Trophoblast cell (in vitro differentiated cells and primary cell): Measurements from ENCODE around the gene SPTB.

Experiments
- DNase-seq, 2 donors: peaks; one replicate each; pipeline ENCODE4 v3.0.0-alpha.2; 2016
- H2AFZ ChIP-seq: 2 replicates; pipeline ENCODE4 v1.6.1; 2013; ENCODE audit warnings: low read length, moderate library complexity, mild to moderate bottlenecking; ENCODE audit not compliant: insufficient read depth, poor library complexity
- H2AK5ac ChIP-seq: 2 replicates; pipeline ENCODE4 v1.6.1; 2013; ENCODE audit warnings: mild to moderate bottlenecking, low read length
- H2BK120ac ChIP-seq: 2 replicates; pipeline ENCODE4 v1.6.1; 2013; ENCODE audit warnings: low read length, mild to moderate bottlenecking, moderate library complexity; ENCODE audit not compliant: insufficient read depth, poor library complexity
- H2BK12ac ChIP-seq: 2 replicates; pipeline ENCODE4 v1.6.1; 2013; ENCODE audit warnings: mild to moderate bottlenecking, low read length, moderate library complexity
- H2BK5ac ChIP-seq: 2 replicates; pipeline ENCODE4 v1.6.1; 2013; ENCODE audit warnings: low read length, low read depth, moderate library complexity, mild to moderate bottlenecking; ENCODE audit not compliant: poor library complexity
- H3K14ac ChIP-seq: 2 replicates; pipeline ENCODE4 v1.6.1; 2013; ENCODE audit warnings: mild to moderate bottlenecking, low read length
- H3K18ac ChIP-seq: 2 replicates; pipeline ENCODE4 v1.6.1; 2013; ENCODE audit warnings: mild to moderate bottlenecking, low read length
- H3K23ac ChIP-seq: 2 replicates; pipeline ENCODE4 v1.6.1; 2013; ENCODE audit warnings: low read length
- H3K27ac ChIP-seq: 2 replicates; pipeline ENCODE4 v1.5.1; 2013; ENCODE audit warnings: low read depth, mild to moderate bottlenecking, inconsistent platforms, low read length, moderate library complexity
- H3K27me3 ChIP-seq: 2 replicates; pipeline ENCODE4 v1.6.1; 2013; ENCODE audit warnings: inconsistent platforms, mild to moderate bottlenecking, low read length, moderate library complexity; ENCODE audit not compliant: insufficient read depth
- H3K36me3 ChIP-seq, 2 experiments: 1 replicate in 1 of 2; 2 replicates in 1 of 2; pipeline ENCODE4 v1.6.1; 2013; ENCODE audit warnings: low read length in 2 of 2, mild to moderate bottlenecking in 2 of 2, moderate library complexity in 1 of 2; ENCODE audit not compliant: insufficient read depth in 2 of 2, control insufficient read depth in 1 of 2
- H3K4ac ChIP-seq: 2 replicates; pipeline ENCODE4 v1.6.1; 2013; ENCODE audit warnings: low read depth, mild to moderate bottlenecking, low read length, moderate library complexity
- H3K4me1 ChIP-seq, 2 experiments: 1 replicate in 1 of 2; 2 replicates in 1 of 2; pipeline ENCODE4 v1.6.1; 2013; ENCODE audit warnings: low read length in 2 of 2, mild to moderate bottlenecking in 2 of 2, moderate library complexity in 1 of 2; ENCODE audit not compliant: insufficient read depth in 2 of 2, control insufficient read depth in 1 of 2
- H3K4me2 ChIP-seq: 2 replicates; pipeline ENCODE4 v1.6.1; 2013; ENCODE audit warnings: inconsistent platforms, mild to moderate bottlenecking, low read length, moderate library complexity
- H3K4me3 ChIP-seq: 2 replicates; pipeline ENCODE4 v1.5.1; 2013; ENCODE audit warnings: mild to moderate bottlenecking, low read depth, low read length, inconsistent platforms
- H3K79me1 ChIP-seq: one replicate; pipeline ENCODE4 v1.6.1; 2013; ENCODE audit warnings: low read length
- H3K79me2 ChIP-seq: 2 replicates; pipeline ENCODE4 v1.6.1; 2013; ENCODE audit warnings: low read length, mild to moderate bottlenecking; ENCODE audit not compliant: control insufficient read depth, insufficient read depth, poor library complexity
- H3K9ac ChIP-seq: 2 replicates; pipeline ENCODE4 v1.6.1; 2013; ENCODE audit warnings: mild to moderate bottlenecking, low read length
- H3K9me3 ChIP-seq: 2 replicates; pipeline ENCODE4 v1.6.1; 2013; ENCODE audit warnings: low read depth, mild to moderate bottlenecking, control low read depth, inconsistent platforms, low read length; ENCODE audit not compliant: insufficient read depth
- H4K12ac ChIP-seq: 2 replicates; pipeline ENCODE4 v1.6.1; 2013; ENCODE audit warnings: low read depth, mild to moderate bottlenecking, low read length, moderate library complexity
- H4K8ac ChIP-seq: 2 replicates; pipeline ENCODE4 v1.6.1; 2013; ENCODE audit warnings: low read depth, mild to moderate bottlenecking, low read length, moderate library complexity
- H4K91ac ChIP-seq: one replicate; pipeline ENCODE4 v1.6.1; 2013; ENCODE audit warnings: low read depth, mild to moderate bottlenecking, low read length, moderate library complexity
- WGBS: extraction: QIAGEN DNeasy Blood & Tissue Kit; methylation state at CpG from one replicate; pipeline ENCODE4 v1.1.7; 2013; ENCODE audit warnings: missing lambda C conversion rate; ENCODE audit not compliant: insufficient read length, insufficient coverage; ENCODE audit errors: extremely low coverage; 5-methylcytosine and 5-hydroxymethylcytosine counted together

The SPTB gene

DNA sequence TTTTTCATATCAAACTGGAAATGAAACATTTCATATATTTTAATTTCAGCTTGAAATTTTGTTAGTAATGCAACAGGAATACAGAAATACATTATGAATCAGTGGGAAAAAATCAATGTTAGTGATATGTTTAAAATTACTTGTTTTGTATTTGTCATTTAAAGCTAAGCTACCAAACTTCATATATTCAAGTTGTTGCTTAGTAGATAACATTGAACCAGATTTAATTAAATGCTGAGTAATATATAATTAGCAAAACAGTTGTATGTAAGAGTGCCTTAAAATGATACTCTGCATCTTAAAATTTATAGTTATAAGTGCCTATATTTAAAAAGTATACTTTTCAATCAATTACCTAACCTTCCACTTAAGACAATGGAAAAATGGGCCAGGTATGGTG lies 39.5 kb upstream of the SPTB start:
- Histone ChIP-seq H2BK120ac (no peak overlapping the region), H4K91ac (no peak overlapping the region), H3K18ac (no peak overlapping the region), H2AFZ (no peak overlapping the region), H3K4ac (no peak overlapping the region), H3K9ac (no peak overlapping the region), H4K8ac (no peak overlapping the region), H3K4me2 (no peak overlapping the region), H2AK5ac (no peak overlapping the region), H3K27me3 (no peaks in the 10 kb centered on the region), H3K9me3 (no peaks in the 10 kb centered on the region), H3K4me1 (peaks cover 2 to 8% of the 10 kb centered on the region in 2 experiments), H3K27ac (no peak overlapping the region), H3K36me3 (no peaks in the 10 kb centered on the region), H3K79me1 (peaks cover 4% of the 10 kb centered on the region), H2BK12ac (no peak overlapping the region), H3K4me3 (no peak overlapping the region), H4K12ac (no peak overlapping the region), H2BK5ac (no peak overlapping the region), H3K14ac (no peak overlapping the region), H3K23ac (no peak overlapping the region), H3K79me2 (peaks cover 6% of the 10 kb centered on the region)
- no peak for DNase-seq

- Histone ChIP-seq H3K14ac (no peak overlapping the region), H3K27ac (no peak overlapping the region)
These were observed 38.5 kb upstream of the SPTB start for GRCh38 chr14:64918216-64918615.

GRCh38 chr14:64915797-64916196 lies 36.1 kb upstream of the SPTB start:
- no peak overlapping the region for H3K14ac ChIP-seq
- no peaks in the 10 kb centered on the region for H3K36me3 ChIP-seq
- peak overlapping the region; percentile 75 for H3K4ac ChIP-seq
- no peaks in the 10 kb centered on the region for H3K9me3 ChIP-seq
- H3K4me1 ChIP-seq: peaks cover 2 to 8% of the 10 kb centered on the region in 2 experiments
- no peak overlapping the region for H3K9ac ChIP-seq
- WGBS: no CpG with 5 or more reads among the region's 2 CpGs
- H2BK12ac ChIP-seq: no peak overlapping the region
- no peak overlapping the region for H2AFZ ChIP-seq
- no peak overlapping the region for H3K4me2 ChIP-seq
- H3K23ac ChIP-seq: no peak overlapping the region
- H4K12ac ChIP-seq: no peak overlapping the region
- no peak overlapping the region for H4K91ac ChIP-seq
- peaks cover 6% of the 10 kb centered on the region for H3K79me2 ChIP-seq
- H2BK5ac ChIP-seq: no peak overlapping the region
- H2BK120ac ChIP-seq: no peak overlapping the region
- no peak overlapping the region for H3K18ac ChIP-seq
- no peaks in the 10 kb centered on the region for H3K27me3 ChIP-seq
- no peak for DNase-seq
- no peak overlapping the region for H3K27ac ChIP-seq
- peaks cover 4% of the 10 kb centered on the region for H3K79me1 ChIP-seq
- no peak overlapping the region for H3K4me3 ChIP-seq
- no peak overlapping the region for H2AK5ac ChIP-seq
- no peak overlapping the region for H4K8ac ChIP-seq

More at GRCh38 chr14:64918216-64918615, 38.5 kb upstream of the SPTB start:
- Histone ChIP-seq H2BK5ac (no peak overlapping the region), H4K8ac (no peak overlapping the region), H3K23ac (no peak overlapping the region), H3K4me2 (no peak overlapping the region), H3K9ac (no peak overlapping the region), H4K91ac (no peak overlapping the region), H3K36me3 (no peaks in the 10 kb centered on the region), H3K79me2 (peaks cover 6% of the 10 kb centered on the region), H3K4me1 (peaks cover 2 to 8% of the 10 kb centered on the region in 2 experiments), H2BK12ac (no peak overlapping the region), H3K27me3 (no peaks in the 10 kb centered on the region), H4K12ac (no peak overlapping the region), H2AK5ac (no peak overlapping the region), H3K18ac (peak overlapping the region; percentile 37), H2BK120ac (no peak overlapping the region), H3K4me3 (no peak overlapping the region), H3K9me3 (no peaks in the 10 kb centered on the region), H2AFZ (no peak overlapping the region), H3K79me1 (peaks cover 4% of the 10 kb centered on the region), H3K4ac (no peak overlapping the region)
- WGBS: 100% methylated on average over 1 of the region's 4 CpGs
- DNase-seq: no peak

- Histone ChIP-seq H3K23ac (no peak overlapping the region), H3K79me1 (peaks cover 4% of the 10 kb centered on the region), H3K14ac (no peak overlapping the region), H2BK120ac (no peak overlapping the region), H3K4me1 (peaks cover 2 to 8% of the 10 kb centered on the region in 2 experiments), H2BK12ac (no peak overlapping the region), H2AK5ac (no peak overlapping the region), H3K27ac (no peak overlapping the region), H3K9ac (peak overlapping the region; percentile 88), H4K91ac (no peak overlapping the region), H2AFZ (no peak overlapping the region), H3K18ac (no peak overlapping the region), H3K4me2 (peak overlapping the region; percentile 79), H4K8ac (peak overlapping the region; percentile 97), H3K4ac (peak overlapping the region; percentile 93), H3K4me3 (peak overlapping the region; percentile 91), H3K36me3 (no peaks in the 10 kb centered on the region), H3K9me3 (no peaks in the 10 kb centered on the region), H2BK5ac (no peak overlapping the region), H3K27me3 (no peaks in the 10 kb centered on the region), H4K12ac (no peak overlapping the region), H3K79me2 (peaks cover 6% of the 10 kb centered on the region)
- no CpG with 5 or more reads among the region's 4 CpGs for WGBS
- no peak for DNase-seq
These were observed 35.3 kb upstream of the SPTB start for GRCh38 chr14:64915029-64915424.
